Jurkat, Clone E6-1 (cell line): Measurements from ENCODE around the gene GLIPR1. TPM values are rescaled to one million over a fixed set of nuclear protein-coding genes. Genes with fewer than 3 reads are reported as not detected.
A peak's percentile ranks its signal among the peaks of the same experiment; 100 is the strongest.
"Not testable (repeated sequence)": the region's sequence is repeated elsewhere in the genome, so short reads cannot be mapped to it uniquely, and the experiment has no call there.

Source experiments
- DNase-seq: peaks from one replicate; pipeline ENCODE4 v3.0.0-alpha.2; 2011; ENCODE audit warnings: low read depth, low spot score
- H3K4me3 ChIP-seq: 2 replicates; pipeline ENCODE4 v1.5.1; 2011; ENCODE audit warnings: mild to moderate bottlenecking, low read length, control low read depth, moderate library complexity
- polyA plus RNA-seq: library from polyadenylated mRNA; unstranded; fragments of >200 nt; gene quantifications from one replicate; pipeline ENCODE4 v1.2.1, GENCODE V29; 2012; ENCODE audit warnings: missing spikeins; ENCODE audit not compliant: insufficient read length, insufficient read depth

The GLIPR1 gene
- 11.2 TPM for polyA plus RNA-seq

- H3K4me3 ChIP-seq = no peak within 1 kb of the TSS
- DNase-seq = peak; percentile 48
Measured at GRCh38 chr12:75480469-75480949, at the start of gene GLIPR1. TSS of gene GLIPR1 (plus strand) at chr12:75480755. CDS start at chr12:75480881, 126 bp downstream.

- no peak for DNase-seq
- H3K4me3 ChIP-seq = no peak overlapping the region
Measured at GRCh38 chr12:75432924-75433323, 47.6 kb upstream of the GLIPR1 start.

DNA sequence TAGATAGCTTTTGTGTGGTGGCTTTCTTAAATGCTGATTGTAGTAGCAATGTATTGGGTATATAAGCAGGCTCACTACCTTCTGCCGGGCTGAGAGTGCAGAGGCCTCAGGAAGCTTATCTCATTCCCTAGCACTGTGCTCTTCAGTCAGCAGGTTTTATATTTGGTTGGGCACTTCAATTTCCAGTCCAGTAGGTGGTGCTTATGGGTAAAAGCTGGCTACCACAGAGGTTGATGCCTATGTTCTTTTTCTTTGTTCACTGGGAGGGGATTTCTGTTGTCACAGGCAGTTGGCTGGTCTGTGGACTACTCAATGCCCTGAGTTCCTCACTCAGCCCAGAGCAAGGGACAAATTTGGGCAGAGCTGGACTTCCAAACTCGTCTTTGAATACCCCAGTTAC is 43.0 kb upstream of the GLIPR1 start:
- no peak overlapping the region for H3K4me3 ChIP-seq
- no peak for DNase-seq

DNA sequence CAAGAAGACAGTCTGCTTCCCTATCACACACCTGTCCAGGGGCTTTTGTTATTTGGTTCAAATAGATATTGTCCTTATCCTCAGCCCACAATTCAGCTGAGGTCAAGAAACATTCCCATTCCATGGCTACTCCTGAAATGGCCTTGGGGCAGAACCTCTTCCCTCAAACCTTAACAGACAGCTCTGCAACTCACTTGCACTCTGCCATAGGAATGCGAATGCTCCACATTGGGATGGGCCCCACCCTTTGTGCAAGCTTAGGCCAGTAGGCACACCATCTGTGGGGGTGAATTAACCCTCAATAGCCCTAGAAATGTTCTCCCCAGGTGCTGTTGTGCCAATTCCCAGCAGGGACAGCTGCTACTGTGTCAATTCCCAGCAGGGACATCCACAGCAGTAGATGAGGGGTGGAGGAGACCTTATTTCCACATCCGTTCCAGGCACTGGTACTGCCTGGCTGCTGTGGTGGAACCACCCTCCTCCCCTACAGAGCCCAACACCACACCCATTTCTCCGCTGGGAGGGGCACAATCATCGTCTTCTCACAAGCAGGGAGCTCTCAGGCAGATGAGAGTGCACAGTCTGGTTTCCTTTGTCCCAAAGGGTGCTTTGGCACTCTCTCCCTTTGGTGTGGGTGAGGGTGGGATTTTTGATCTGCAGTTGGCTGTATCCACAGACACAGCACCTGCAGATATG is 42.3 kb upstream of the GLIPR1 start:
- DNase-seq = peak; percentile 93
- H3K4me3 ChIP-seq = no peak overlapping the region

DNA sequence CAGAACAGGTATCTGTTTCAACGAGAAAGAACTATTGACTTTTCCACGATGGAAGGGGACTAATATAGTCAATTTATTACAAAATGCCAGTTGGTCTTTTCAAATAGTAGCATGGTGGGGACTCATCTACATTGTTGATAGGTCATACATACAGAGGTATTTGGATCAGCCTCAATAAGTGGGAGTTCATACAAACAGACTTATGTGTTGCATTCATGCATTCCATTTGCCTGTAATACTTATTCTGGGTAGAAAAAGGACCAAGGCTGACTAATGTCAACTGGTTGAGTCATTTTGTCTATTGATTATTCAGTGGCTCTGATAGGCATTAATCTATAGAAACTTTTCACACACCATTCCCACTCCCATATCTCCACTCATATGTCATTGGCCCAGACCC is 41.5 kb upstream of the GLIPR1 start:
- no peak overlapping the region for H3K4me3 ChIP-seq
- DNase-seq = no peak

- no peak for DNase-seq
Measured at GRCh38 chr12:75439930-75440329, 40.6 kb upstream of the GLIPR1 start.

DNA sequence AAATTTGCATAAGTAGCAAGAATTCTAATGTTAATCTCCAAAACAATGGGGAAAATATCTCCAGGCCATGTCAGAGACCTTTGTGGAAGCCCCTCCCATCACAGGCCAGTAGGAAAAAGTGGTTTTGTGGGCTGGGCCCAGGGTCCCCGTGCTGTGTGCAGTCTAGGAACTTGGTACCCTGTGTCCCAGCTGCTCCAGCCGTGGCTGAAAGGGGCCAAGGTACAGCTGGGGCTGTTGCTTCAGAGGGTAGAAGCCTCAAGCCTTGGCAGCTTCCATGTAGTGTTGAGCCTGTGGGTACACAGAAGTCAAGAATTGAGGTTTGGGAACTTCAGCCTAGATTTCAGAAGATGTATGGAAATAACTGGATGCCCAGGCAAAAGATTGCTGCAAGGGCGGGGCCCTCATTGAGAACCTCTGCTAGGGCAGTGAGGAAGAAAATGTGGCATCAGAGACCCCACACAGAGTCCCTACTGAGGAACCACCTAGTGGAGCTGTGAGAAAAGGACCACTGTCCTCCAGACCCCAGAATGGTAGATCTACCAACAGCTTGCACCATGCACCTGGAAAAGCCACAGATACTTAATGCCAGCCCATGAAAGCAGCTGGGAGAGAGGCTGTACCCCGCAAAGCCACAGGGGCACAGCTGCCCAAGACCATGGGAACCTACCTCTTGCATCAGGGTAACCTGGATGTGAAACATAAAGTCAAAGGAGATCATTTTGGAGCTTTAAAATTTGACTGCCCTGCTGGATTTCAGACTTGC is 38.7 kb upstream of the GLIPR1 start:
- not testable (repeated sequence) for H3K4me3 ChIP-seq
- peak; percentile 87 for DNase-seq

More at GRCh38 chr12:75439930-75440329, 40.6 kb upstream of the GLIPR1 start:
- no peak overlapping the region for H3K4me3 ChIP-seq

GRCh38 chr12:75442454-75442853 is 38.1 kb upstream of the GLIPR1 start:
- H3K4me3 ChIP-seq, DNase-seq: not testable (repeated sequence)

DNA sequence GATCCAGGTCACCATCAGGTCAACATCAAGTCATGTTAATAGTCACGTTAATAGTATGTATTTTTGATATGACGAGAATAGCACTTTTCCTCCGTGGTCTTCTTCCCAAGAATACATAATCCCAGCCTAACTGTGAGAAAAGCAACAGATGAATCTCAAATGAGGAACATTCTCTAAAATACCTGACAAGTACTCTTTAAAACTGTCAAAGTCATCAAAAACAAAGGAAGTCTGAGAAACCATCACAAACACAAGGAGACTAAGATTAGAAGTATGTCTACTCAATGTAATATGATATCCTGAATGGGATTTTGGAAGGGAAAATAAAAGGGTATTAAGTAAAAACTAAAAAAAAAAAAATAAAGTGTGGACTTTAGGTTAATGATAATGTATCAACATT is 36.8 kb upstream of the GLIPR1 start:
- no peak for DNase-seq
- no peak overlapping the region for H3K4me3 ChIP-seq

DNA sequence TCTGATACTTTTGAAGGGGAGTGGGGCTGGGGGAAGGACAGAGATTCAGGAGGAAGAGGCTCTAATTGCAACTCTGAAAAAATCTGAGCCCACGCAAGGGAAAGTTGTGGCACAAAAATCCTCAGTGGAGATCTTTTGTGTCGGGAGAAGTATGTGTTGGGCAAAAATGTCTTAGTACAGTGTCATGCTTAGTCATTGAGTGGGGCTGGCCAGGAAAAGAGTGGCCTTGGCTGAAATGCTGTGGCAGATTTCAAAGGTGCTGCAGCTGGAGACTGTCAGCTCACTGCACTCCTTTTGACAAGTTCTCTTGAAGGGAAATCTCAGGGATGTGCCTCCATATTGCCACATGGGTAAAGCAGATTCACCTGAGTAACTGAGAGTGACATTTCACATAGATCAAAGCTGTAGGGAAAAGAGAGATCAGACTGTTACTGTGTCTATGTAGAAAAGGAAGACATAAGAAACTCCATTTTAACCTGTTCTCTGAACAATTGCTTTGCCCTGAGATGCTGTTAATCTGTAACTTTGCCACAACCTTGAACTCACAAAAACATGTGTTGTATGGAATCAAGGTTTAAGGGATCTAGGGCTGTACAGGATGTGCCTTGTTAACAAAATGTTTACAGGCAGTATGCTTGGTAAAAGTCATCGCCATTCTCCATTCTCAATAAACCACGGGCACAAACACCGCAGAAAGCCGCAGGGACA is 36.0 kb upstream of the GLIPR1 start:
- H3K4me3 ChIP-seq = no peak overlapping the region
- no peak for DNase-seq

DNA sequence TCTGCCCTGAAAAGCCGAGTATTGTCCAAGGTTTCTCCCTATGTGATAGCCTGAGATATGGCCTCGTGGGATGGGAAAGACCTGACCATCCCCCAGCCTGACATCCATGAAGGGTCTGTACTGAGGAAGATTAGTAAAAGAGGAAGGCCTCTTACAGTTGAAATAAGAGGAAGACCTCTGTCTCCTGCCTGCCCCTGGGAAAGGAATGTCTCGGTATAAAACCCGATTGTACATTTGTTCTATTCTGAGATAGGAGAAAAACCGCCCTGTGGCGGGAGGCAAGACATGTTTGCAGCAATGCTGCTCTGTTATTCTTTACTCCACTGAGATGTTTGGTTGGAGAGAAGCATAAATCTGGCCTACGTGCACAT is 35.4 kb upstream of the GLIPR1 start:
- DNase-seq, H3K4me3 ChIP-seq: not testable (repeated sequence)

DNA sequence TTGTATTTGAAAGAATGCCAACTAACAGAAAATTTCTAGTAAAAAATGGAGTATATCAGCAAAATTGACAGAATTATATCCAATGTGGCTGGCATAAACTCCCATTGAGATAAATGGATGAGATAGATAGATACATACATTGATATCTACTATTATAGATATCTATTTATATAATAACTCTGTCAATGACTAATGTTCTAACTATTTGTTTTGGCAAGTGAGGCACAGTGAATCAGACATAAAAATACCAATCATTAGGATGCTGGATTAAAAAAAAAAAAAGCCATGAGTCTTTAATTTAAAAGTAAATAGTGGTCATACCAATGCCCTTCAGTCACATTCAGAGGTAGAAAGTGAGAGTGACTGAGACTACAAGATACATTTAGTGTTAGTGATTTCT is 33.7 kb upstream of the GLIPR1 start:
- H3K4me3 ChIP-seq = no peak overlapping the region
- no peak for DNase-seq

- H3K4me3 ChIP-seq = no peak overlapping the region
Measured at GRCh38 chr12:75447691-75448393, 32.7 kb upstream of the GLIPR1 start.

GRCh38 chr12:75452675-75453330 is 27.8 kb upstream of the GLIPR1 start:
- no peak for DNase-seq

More at GRCh38 chr12:75447691-75448393, 32.7 kb upstream of the GLIPR1 start:
- DNase-seq = no peak

DNA sequence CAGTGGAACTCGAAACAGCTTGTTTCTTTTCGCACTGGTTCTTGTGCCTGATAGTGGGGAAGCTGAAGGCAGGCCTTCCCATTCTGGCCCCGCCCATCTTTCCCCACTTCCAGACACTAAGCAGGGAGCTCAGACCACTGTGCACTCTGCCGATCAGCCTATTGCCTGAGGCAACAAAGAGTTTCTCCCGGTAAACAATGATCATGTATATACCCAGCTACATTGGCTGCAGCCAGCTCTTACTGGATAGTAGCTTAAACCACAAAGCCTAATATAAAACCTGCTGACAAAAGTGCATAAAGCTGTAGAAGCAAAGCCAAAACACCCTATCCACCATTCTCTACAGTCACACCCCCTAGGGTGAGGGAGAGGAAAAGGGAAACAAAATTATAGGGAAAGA is 24.7 kb upstream of the GLIPR1 start:
- DNase-seq = no peak
- H3K4me3 ChIP-seq = no peak overlapping the region

More at GRCh38 chr12:75452675-75453330, 27.8 kb upstream of the GLIPR1 start:
- H3K4me3 ChIP-seq = no peak overlapping the region

GRCh38 chr12:75457191-75457590 is 23.4 kb upstream of the GLIPR1 start:
- H3K4me3 ChIP-seq = no peak overlapping the region
- DNase-seq = peak; percentile 62

DNA sequence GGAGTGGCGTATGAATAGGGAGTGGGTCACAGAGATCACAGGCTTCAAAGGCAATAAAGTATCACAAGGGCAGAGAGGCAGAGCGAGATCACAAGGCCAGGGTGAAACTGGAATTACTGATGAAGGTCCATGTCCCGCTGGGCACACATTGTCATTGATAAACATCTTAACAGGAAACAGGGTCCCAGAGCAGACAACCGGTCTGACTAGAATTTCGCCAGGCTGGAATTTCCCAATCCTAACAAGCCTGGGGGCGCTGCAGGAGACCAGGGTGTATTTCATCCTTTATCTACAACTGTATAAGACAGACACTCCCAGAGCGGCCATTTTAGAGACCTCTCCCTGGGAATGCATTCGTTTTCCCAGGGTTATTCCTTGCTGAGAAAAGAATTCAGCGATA is 22.7 kb upstream of the GLIPR1 start:
- DNase-seq, H3K4me3 ChIP-seq: not testable (repeated sequence)

DNA sequence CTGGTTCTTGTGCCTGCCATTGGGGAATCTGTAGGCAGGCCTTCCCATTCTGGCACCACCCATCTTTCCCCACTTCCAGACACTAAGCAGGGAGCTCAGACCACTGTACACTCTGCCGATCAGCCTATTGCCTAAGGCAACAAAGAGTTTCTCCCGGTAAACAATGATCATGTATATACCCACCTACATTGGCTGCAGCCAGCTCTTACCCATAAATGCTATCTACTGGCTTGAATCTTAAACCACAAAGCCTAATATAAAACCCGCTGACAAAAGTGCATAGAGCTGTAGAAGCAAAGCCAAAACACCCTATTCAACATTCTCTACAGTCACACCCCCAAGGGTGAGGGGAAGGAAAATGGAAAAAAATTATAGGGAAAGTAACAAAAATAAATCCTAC is 20.8 kb upstream of the GLIPR1 start:
- H3K4me3 ChIP-seq = no peak overlapping the region

DNA sequence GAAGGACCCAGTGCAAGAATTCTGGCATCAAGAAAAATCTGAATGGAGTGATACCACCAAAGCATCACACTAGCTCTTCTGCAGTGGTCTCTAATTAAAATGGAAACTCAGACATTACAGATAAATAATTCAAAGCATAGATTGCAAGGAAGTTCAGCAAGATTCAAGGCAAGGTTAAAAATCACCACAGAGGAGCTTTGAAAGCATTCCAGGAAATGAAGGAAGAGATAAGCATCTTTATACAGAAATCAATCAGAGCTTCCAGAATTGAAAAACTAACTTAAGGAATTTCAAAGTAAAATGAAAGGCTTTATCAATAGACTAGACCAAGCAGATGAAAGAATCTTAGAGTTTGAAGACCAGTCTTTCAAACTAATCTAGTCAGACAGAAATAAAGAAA is 20.4 kb upstream of the GLIPR1 start:
- H3K4me3 ChIP-seq = no peak overlapping the region
- no peak for DNase-seq

More for the DNA sequence above, 20.8 kb upstream of the GLIPR1 start:
- no peak for DNase-seq
